Measurements from ENCODE around the gene NRBP1.

DNA sequence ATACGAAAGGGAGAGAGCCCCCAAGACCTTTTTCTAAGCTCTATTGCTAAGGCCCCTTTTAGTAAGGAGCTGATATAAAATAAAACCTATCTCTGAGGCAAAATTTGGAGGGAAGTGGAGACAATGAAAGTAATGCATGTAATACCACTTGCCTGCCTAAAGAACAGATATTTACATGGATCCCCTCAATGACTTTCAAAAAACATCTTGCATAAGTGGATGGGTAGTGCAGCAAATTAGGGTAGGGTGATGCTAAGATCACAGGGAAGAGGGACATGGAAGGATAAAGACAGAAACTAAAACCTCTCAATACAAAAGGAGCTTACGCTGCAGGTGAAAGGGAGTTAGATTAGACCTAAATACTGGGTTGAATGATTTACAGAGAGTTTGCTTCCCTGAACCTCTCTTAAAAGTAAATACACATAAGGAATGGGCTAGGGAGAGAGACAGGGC, 49.0 kb upstream of the NRBP1 start:
- TF ChIP-seq, protein P1, sequence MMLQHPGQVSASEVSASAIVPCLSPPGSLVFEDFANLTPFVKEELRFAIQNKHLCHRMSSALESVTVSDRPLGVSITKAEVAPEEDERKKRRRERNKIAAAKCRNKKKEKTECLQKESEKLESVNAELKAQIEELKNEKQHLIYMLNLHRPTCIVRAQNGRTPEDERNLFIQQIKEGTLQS (IDR thresholded peaks at IDR 0.05), result no peak
- TF ChIP-seq, protein P2, sequence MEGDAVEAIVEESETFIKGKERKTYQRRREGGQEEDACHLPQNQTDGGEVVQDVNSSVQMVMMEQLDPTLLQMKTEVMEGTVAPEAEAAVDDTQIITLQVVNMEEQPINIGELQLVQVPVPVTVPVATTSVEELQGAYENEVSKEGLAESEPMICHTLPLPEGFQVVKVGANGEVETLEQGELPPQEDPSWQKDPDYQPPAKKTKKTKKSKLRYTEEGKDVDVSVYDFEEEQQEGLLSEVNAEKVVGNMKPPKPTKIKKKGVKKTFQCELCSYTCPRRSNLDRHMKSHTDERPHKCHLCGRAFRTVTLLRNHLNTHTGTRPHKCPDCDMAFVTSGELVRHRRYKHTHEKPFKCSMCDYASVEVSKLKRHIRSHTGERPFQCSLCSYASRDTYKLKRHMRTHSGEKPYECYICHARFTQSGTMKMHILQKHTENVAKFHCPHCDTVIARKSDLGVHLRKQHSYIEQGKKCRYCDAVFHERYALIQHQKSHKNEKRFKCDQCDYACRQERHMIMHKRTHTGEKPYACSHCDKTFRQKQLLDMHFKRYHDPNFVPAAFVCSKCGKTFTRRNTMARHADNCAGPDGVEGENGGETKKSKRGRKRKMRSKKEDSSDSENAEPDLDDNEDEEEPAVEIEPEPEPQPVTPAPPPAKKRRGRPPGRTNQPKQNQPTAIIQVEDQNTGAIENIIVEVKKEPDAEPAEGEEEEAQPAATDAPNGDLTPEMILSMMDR (IDR thresholded peaks at IDR 0.05; ENCODE audit: low read depth, low read length, missing input control), result no peak
- TF ChIP-seq, protein P3, sequence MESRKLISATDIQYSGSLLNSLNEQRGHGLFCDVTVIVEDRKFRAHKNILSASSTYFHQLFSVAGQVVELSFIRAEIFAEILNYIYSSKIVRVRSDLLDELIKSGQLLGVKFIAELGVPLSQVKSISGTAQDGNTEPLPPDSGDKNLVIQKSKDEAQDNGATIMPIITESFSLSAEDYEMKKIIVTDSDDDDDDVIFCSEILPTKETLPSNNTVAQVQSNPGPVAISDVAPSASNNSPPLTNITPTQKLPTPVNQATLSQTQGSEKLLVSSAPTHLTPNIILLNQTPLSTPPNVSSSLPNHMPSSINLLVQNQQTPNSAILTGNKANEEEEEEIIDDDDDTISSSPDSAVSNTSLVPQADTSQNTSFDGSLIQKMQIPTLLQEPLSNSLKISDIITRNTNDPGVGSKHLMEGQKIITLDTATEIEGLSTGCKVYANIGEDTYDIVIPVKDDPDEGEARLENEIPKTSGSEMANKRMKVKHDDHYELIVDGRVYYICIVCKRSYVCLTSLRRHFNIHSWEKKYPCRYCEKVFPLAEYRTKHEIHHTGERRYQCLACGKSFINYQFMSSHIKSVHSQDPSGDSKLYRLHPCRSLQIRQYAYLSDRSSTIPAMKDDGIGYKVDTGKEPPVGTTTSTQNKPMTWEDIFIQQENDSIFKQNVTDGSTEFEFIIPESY (IDR thresholded peaks at IDR 0.05), result no peak
- TF ChIP-seq SP1 (IDR thresholded peaks at IDR 0.05), result no peak
- TF ChIP-seq TAF1 (conservative IDR thresholded peaks at IDR 0.05), result no peak
- no peak for TF ChIP-seq JUND (IDR thresholded peaks at IDR 0.05)
- no peak for TF ChIP-seq REST (IDR thresholded peaks at IDR 0.05)
- TF ChIP-seq NR2F2 (IDR thresholded peaks at IDR 0.05), result no peak
- TF ChIP-seq, protein P4, sequence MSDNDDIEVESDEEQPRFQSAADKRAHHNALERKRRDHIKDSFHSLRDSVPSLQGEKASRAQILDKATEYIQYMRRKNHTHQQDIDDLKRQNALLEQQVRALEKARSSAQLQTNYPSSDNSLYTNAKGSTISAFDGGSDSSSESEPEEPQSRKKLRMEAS (IDR thresholded peaks at IDR 0.05), result no peak
- TF ChIP-seq YY1 (IDR thresholded peaks at IDR 0.05), result no peak
- TF ChIP-seq FOXA2 (IDR thresholded peaks at IDR 0.05), result peak; percentile 75
- TF ChIP-seq GABPA (IDR thresholded peaks at IDR 0.05 in 1 of 2, conservative IDR thresholded peaks at IDR 0.05 in 1 of 2), result no peak

Measured in liver (tissue), 3 donors.